NCI-H524 (cell line): ENCODE data around the gene RIN3.

ENCODE experiments used
- DNase-seq, 2 experiments: peaks; one replicate each; lab custom pipeline; 2025; lab: John Stamatoyannopoulos, UW

RIN3 gene

GRCh38 chr14:92513204-92513965 lies at the start of gene RIN3:
RIN3 (plus strand) TSS chr14:92513781; CDS start chr14:92513933, 152 bp downstream.
- DNase-seq: peak in 1 of 2 experiments; percentile 36

- no peak for DNase-seq
Measured at GRCh38 chr14:92464156-92464555, 49.4 kb upstream of the RIN3 start.

- DNase-seq: no peak
Measured at GRCh38 chr14:92464716-92465115, 48.9 kb upstream of the RIN3 start.

GRCh38 chr14:92465353-92466055 lies 48.1 kb upstream of the RIN3 start:
- DNase-seq: no peak

GRCh38 chr14:92466059-92466458 lies 47.5 kb upstream of the RIN3 start:
- DNase-seq: no peak

GRCh38 chr14:92469515-92469914 lies 44.1 kb upstream of the RIN3 start:
- DNase-seq: no peak

- DNase-seq: peak in 1 of 2 experiments; percentile 23
Measured at GRCh38 chr14:92470215-92470614, 43.4 kb upstream of the RIN3 start.

GRCh38 chr14:92470811-92471210 lies 42.8 kb upstream of the RIN3 start:
- peak; percentile 12 to 66 for DNase-seq

- DNase-seq: peak in 1 of 2 experiments; percentile 47
Measured at GRCh38 chr14:92471919-92472318, 41.7 kb upstream of the RIN3 start.

GRCh38 chr14:92472860-92473259 lies 40.7 kb upstream of the RIN3 start:
- DNase-seq: no peak

GRCh38 chr14:92473261-92473968 lies 40.2 kb upstream of the RIN3 start:
- DNase-seq: no peak

- DNase-seq: no peak
Measured at GRCh38 chr14:92473969-92474535, 39.5 kb upstream of the RIN3 start.

GRCh38 chr14:92475037-92475436 lies 38.5 kb upstream of the RIN3 start:
- DNase-seq: no peak

GRCh38 chr14:92475451-92476187 lies 38.0 kb upstream of the RIN3 start:
- DNase-seq: no peak

- DNase-seq: no peak
Measured at GRCh38 chr14:92480856-92481255, 32.7 kb upstream of the RIN3 start.

- peak in 1 of 2 experiments; percentile 17 for DNase-seq
Measured at GRCh38 chr14:92481386-92481785, 32.2 kb upstream of the RIN3 start.

- no peak for DNase-seq
Measured at GRCh38 chr14:92481811-92482555, 31.6 kb upstream of the RIN3 start.

- DNase-seq: no peak
Measured at GRCh38 chr14:92482621-92483319, 30.8 kb upstream of the RIN3 start.

GRCh38 chr14:92484132-92484823 lies 29.3 kb upstream of the RIN3 start:
- DNase-seq: no peak

- DNase-seq: no peak
Measured at GRCh38 chr14:92486881-92487280, 26.7 kb upstream of the RIN3 start.
